ENCODE measurements around the gene CNTNAP2. TPM values are rescaled to one million over a fixed set of nuclear protein-coding genes. Genes with fewer than 3 reads are reported as not detected.

CNTNAP2 gene
- total and polyA plus RNA-seq, 2 of the 13 experiments (the other 11 are each of a cell fraction or from before 2014, with no cell fraction given): 0.40 to 0.42 TPM

DNA sequence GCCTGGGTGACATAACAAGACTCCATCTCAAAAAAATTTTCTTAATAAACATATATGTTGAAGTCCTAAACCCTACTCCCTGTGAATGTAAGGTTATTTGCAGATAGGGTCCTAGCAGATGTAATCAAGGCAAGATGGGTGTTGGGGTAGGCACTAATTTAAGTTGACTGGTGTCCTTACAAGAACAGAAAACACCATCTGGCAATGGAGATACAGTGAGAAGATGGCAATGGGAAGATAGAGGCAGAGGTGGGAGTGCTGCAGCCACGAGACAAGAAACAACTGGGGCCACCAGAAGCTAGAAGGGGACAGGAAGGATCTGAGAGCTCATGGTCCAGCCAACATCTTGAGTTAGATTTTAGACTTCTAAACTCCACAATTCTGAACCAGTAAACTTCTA, 606.4 kb downstream of the CNTNAP2 start (continued):
- TF ChIP-seq ZBTB40 (IDR thresholded peaks at IDR 0.05) (no peak), ZBTB40 (CRISPR knock-in tag; IDR thresholded peaks at IDR 0.05) (no peak), CHD2 (IDR thresholded peaks at IDR 0.05; ENCODE audit: low read depth, low read length) (no peak), ZNF576 (CRISPR knock-in tag; IDR thresholded peaks at IDR 0.05) (no peak), ATM (IDR thresholded peaks at IDR 0.05; ENCODE audit: borderline replicate concordance) (no peak), TBX2 (CRISPR knock-in tag; IDR thresholded peaks at IDR 0.05; ENCODE audit: borderline replicate concordance) (no peak), NFATC3 (CRISPR knock-in tag; IDR thresholded peaks at IDR 0.05) (no peak), ZMYM2 (CRISPR knock-in tag; IDR thresholded peaks at IDR 0.05) (no peak), ZNF280B (CRISPR knock-in tag; IDR thresholded peaks at IDR 0.05; ENCODE audit: borderline replicate concordance) (no peak)
- TF ChIP-seq, protein P1, sequence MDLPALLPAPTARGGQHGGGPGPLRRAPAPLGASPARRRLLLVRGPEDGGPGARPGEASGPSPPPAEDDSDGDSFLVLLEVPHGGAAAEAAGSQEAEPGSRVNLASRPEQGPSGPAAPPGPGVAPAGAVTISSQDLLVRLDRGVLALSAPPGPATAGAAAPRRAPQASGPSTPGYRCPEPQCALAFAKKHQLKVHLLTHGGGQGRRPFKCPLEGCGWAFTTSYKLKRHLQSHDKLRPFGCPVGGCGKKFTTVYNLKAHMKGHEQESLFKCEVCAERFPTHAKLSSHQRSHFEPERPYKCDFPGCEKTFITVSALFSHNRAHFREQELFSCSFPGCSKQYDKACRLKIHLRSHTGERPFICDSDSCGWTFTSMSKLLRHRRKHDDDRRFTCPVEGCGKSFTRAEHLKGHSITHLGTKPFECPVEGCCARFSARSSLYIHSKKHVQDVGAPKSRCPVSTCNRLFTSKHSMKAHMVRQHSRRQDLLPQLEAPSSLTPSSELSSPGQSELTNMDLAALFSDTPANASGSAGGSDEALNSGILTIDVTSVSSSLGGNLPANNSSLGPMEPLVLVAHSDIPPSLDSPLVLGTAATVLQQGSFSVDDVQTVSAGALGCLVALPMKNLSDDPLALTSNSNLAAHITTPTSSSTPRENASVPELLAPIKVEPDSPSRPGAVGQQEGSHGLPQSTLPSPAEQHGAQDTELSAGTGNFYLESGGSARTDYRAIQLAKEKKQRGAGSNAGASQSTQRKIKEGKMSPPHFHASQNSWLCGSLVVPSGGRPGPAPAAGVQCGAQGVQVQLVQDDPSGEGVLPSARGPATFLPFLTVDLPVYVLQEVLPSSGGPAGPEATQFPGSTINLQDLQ (CRISPR knock-in tag; IDR thresholded peaks at IDR 0.05): no peak
- TF ChIP-seq, protein P2, sequence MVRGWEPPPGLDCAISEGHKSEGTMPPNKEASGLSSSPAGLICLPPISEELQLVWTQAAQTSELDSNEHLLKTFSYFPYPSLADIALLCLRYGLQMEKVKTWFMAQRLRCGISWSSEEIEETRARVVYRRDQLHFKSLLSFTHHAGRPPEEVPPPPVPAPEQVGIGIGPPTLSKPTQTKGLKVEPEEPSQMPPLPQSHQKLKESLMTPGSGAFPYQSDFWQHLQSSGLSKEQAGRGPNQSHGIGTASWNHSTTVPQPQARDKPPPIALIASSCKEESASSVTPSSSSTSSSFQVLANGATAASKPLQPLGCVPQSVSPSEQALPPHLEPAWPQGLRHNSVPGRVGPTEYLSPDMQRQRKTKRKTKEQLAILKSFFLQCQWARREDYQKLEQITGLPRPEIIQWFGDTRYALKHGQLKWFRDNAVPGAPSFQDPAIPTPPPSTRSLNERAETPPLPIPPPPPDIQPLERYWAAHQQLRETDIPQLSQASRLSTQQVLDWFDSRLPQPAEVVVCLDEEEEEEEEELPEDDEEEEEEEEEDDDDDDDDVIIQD (CRISPR knock-in tag; IDR thresholded peaks at IDR 0.05; ENCODE audit: low read depth): no peak
